Ovary (tissue), 9 donors: ENCODE measurements around the gene PEPD. TPM values are rescaled to one million over a fixed set of nuclear protein-coding genes. Genes with fewer than 3 reads are reported as not detected.

ENCODE experiments used
- DNase-seq, 5 donors: peaks; one replicate each; pipeline ENCODE4 v3.0.0-alpha.2; 2019 to 2020
- H3K27ac ChIP-seq, 2 donors: fragments of 200-600 bp; one replicate each; pipeline versions ENCODE4 v1.5.1 to v1.8.0; 2019 to 2022
- H3K27me3 ChIP-seq: fragments of 200-600 bp; one replicate; pipeline ENCODE4 v1.8.0; 2022
- H3K36me3 ChIP-seq: fragments of 200-600 bp; sonication (generic); one replicate; pipeline ENCODE4 v1.5.1; 2019
- H3K4me1 ChIP-seq: one replicate; pipeline ENCODE4 v1.8.1; 2013; ENCODE audit warnings: mild to moderate bottlenecking, moderate library complexity; ENCODE audit not compliant: insufficient read depth
- H3K4me3 ChIP-seq: fragments of 200-600 bp; sonication (generic); one replicate; pipeline ENCODE4 v1.5.1; 2017
- H3K9me3 ChIP-seq, 2 donors: fragments of 200-600 bp in 1 of 2; sonication (generic) in 1 of 2; one replicate each; pipeline versions ENCODE4 v1.5.1 to v1.8.1; 2013 to 2019; ENCODE audit warnings: mild to moderate bottlenecking in 1 of 2, moderate library complexity in 1 of 2
- CTCF ChIP-seq, 3 donors: fragments of 450-650 bp in 2 of 3; fragments of 200-600 bp in 1 of 3; IDR thresholded peaks; one replicate each; pipeline versions ENCODE4 v1.5.1 to v1.8.0; 2016 to 2022; ENCODE audit warnings: antibody characterized with exemption in 3 of 3, mild to moderate bottlenecking in 1 of 3
- EP300 ChIP-seq: sonication (generic); formaldehyde crosslinking; IDR thresholded peaks from one replicate; pipeline ENCODE4 v1.6.1; 2017; ENCODE audit warnings: antibody characterized with exemption
- POLR2A ChIP-seq: fragments of 450-650 bp; IDR thresholded peaks from one replicate; pipeline ENCODE4 v1.6.1; 2017; ENCODE audit warnings: antibody characterized with exemption, mild to moderate bottlenecking, moderate library complexity
- WGBS, 3 donors: extraction: QIAGEN DNeasy Blood & Tissue Kit in 1 of 3; methylation state at CpG; one replicate each; pipeline versions ENCODE4 v1.1.5 to v1.1.7; 2013 to 2017; 5-methylcytosine and 5-hydroxymethylcytosine counted together
- intact Hi-C, 4 donors: fragments of 100-400 bp; cut with DNase I; formaldehyde crosslinking; loops; one replicate each; pipeline versions ENCODE4 v1.11.0 to v1.15.1; 2022 to 2023
- polyA plus RNA-seq, 2 donors: library from polyadenylated mRNA; stranded (reverse); fragments of 200-250 nt in 1 of 2; fragments of 350-450 nt in 1 of 2; fragmentation: Illumina TruSeq in 1 of 2; extraction: RNeasy Lipid Tissue Mini Kit (QIAGEN cat#74804) in 1 of 2; gene quantifications; one replicate each; pipeline ENCODE4 v1.2.3, GENCODE V29; 2013 to 2014
- total RNA-seq, 7 donors: library from RNA; depleted of rRNA in 2 of 7; stranded (reverse); fragments of >200 nt in 2 of 7; fragmentation: NEBNext Ultra II Directional in 3 of 7; extraction: Animal tissue kit (Norgen Biotek cat#: 25700) in 3 of 7; gene quantifications; one replicate each; pipeline versions ENCODE4 v1.1.0 to v1.2.4, GENCODE V29; 2016 to 2023
- donor health status: DM: no; HTN: no; CAD: no; lungs with moderate emphysema.
- donor health status: DM: no; HTN: no; CAD: no.
- donor health status: Bipolar disorder and iron deficiency.
- donor health status: DM: yes; HTN: yes; CAD: no.
- donor health status: DM: no; HTN: no; CAD: no.
- donor health status: DM: yes; HTN: yes; CAD: no.

PEPD gene
- total and polyA plus RNA-seq, 9 donors, result 38.7 to 66.9 (median 58.9) TPM

DNA sequence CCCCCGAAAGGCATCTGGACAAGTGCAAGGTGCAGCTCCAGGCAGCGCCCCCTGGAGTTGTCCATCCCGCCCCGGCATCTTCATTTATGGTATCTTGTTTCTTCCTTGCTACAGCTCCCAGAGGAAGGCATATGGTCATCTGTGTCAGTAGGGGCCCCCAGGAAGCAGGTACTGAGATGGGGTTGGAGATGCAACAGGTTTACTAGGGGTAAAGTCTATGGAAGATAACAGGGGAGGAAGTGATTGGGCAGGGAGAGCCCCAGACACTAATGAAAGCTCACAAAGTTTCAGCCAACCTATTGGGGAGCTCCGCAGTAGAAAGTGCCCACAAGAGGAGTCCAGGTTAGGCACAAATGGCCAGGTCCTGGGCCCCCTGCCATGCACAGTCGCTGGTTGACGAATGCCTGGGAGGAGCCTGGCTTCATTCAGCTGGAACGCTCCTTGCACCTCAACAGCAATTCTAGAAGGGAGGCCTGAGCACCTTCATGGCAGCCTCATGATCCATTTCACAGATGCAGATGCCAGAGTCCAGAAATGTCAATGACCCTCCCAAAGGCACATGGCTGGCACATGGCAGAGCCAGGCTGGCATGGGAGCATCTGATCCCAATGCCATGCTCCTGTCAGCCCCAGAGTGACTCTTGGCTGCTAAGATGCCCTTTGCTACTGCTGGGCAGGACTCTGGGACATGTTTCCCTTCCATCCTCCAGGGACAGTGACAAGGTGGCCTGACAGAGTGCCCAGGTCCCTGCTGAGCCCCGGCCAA, 23.8 kb upstream of the PEPD start:
- Histone ChIP-seq H3K27ac (no peak overlapping the region), H3K4me1 (peaks cover 7% of the 10 kb centered on the region), H3K9me3 (no peaks in the 10 kb centered on the region), H3K36me3 (no peaks in the 10 kb centered on the region), H3K27me3 (no peaks in the 10 kb centered on the region), H3K4me3 (no peak overlapping the region)
- no peak for DNase-seq
- TF ChIP-seq CTCF (IDR thresholded peaks at IDR 0.05) (no peak), EP300 (no peak), POLR2A (no peak)
- 72 to 80% (median 79%) methylated on average over 9 of the region's 9 CpGs for WGBS, 3 donors
- intact Hi-C loops, result no loop called here

DNA sequence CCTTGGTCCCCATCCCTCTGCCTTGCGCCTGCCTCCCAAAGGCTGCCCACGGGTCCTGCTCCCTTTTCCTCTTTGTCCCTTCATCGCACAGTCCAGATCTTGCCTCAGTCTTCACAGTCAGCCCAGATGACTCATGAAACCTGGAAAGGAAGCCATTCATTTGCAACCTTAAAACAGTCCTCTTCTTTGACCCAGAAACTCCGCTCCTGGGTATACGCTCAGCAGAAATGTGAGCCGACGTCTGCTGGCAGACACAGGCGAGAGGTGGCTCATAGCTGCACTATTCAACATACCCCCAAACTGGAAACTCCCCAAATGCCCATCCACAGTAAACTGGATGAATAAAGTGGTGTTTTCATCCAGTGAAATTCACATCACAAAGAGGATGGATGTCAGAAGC, 13.6 kb upstream of the PEPD start:
- DNase-seq, result no peak
- H3K27me3 ChIP-seq, result no peaks in the 10 kb centered on the region
- no peaks in the 10 kb centered on the region for H3K36me3 ChIP-seq
- TF ChIP-seq CTCF (IDR thresholded peaks at IDR 0.05) (no peak), POLR2A (no peak), EP300 (no peak)
- no peak overlapping the region for H3K27ac ChIP-seq
- H3K4me1 ChIP-seq, result no peaks in the 10 kb centered on the region
- 49 to 51% (median 51%) methylated on average over 8 of the region's 8 CpGs for WGBS, 3 donors
- intact Hi-C loops, result no loop called here
- no peak overlapping the region for H3K4me3 ChIP-seq
- no peaks in the 10 kb centered on the region for H3K9me3 ChIP-seq

- WGBS, 3 donors, result 16 to 20% (median 19%) methylated on average over 6 of the region's 6 CpGs
- intact Hi-C loops, result no loop called here
- no peaks in the 10 kb centered on the region for H3K4me1 ChIP-seq
- no peak for DNase-seq
- H3K27ac ChIP-seq, result no peak overlapping the region
- H3K9me3 ChIP-seq, result no peaks in the 10 kb centered on the region
- TF ChIP-seq POLR2A, result no peak
- no peak for TF ChIP-seq EP300
- no peak for TF ChIP-seq CTCF (IDR thresholded peaks at IDR 0.05)
- no peaks in the 10 kb centered on the region for H3K27me3 ChIP-seq
- H3K4me3 ChIP-seq, result no peak overlapping the region
- no peaks in the 10 kb centered on the region for H3K36me3 ChIP-seq
These were observed 11.4 kb upstream of the PEPD start for GRCh38 chr19:33532859-33533460.

GRCh38 chr19:33530842-33531241, 9.3 kb upstream of the PEPD start:
- Histone ChIP-seq H3K27me3 (no peaks in the 10 kb centered on the region), H3K9me3 (no peaks in the 10 kb centered on the region), H3K4me3 (no peak overlapping the region), H3K27ac (no peak overlapping the region), H3K36me3 (no peaks in the 10 kb centered on the region), H3K4me1 (no peaks in the 10 kb centered on the region)
- intact Hi-C loops, result no loop called here
- TF ChIP-seq POLR2A (no peak), EP300 (no peak), CTCF (IDR thresholded peaks at IDR 0.05) (no peak)
- DNase-seq, result no peak
- 52 to 63% (median 59%) methylated on average over 4 of the region's 4 CpGs for WGBS, 3 donors
